Measurements from ENCODE around the gene ING3.
"Not testable (repeated sequence)": the region's sequence is repeated elsewhere in the genome, so short reads cannot be mapped to it uniquely, and the experiment has no call there.

Gene ING3

DNA sequence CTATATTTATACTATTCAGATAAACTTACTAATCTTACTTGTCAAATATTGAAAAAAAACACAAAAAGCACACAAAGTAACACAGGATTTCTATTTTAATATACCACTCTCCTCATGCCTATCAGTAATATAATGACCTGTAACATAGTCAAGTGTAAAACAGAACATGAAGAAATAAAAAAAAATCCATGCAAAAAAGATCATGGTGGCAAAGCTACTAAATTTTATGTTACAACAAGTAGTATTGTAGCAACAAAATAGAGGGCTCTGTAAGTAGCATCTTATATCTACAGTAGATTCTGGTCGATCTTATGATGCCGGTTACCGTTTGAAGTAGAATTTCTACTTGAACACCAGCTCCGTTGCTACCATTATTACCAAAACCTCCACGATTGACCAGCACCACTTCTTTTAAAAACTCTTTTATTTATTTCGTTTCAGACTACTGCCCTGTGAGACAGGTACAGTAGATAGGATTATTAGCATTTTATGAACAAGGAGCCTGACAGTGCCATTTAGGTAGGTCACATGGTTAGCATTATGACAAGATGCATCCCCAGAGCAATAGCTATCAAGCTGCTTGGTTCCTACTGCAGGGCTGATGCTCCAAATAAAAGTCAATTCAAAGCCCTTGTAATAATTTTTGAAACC, 40.0 kb downstream of the ING3 start:
- DNase-seq = no peak

DNA sequence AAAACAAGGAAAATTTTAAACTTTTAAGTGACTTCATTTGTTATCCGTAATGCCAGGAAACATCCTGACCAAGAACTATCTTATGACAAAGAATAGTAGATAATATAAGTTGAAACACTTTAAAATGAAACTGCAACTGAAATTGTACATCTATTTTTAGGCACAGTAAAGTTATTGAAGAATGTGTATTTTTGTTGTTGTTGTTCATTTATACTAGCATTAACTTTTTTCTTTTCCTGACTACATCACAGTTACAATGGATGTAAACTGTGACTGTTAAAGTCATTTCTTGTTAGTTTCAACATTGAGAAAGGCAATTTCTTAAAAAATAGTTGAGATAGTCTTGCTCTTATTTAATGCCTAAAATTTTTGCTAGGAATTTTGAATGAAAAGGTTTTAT, 40.6 kb downstream of the ING3 start:
- no peak for DNase-seq

DNA sequence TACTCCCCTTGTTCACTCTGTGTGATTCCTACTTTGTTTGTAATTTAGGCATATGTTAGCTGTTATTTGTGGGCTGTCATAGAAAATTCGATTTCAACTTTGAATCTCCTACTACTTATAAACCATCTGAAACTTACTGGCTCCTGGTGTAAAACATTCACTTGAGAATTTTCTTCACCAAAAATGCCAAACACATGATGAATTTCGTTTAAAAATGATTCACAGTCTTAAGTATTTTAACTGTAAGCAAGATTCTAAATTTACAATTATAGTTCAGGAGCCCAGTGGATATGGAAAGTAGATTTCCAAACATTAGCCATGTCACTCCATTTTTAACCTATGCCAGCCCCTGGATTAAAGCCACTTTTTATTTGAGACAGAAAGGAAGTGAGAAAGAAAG, 41.0 kb downstream of the ING3 start:
- DNase-seq = no peak

DNA sequence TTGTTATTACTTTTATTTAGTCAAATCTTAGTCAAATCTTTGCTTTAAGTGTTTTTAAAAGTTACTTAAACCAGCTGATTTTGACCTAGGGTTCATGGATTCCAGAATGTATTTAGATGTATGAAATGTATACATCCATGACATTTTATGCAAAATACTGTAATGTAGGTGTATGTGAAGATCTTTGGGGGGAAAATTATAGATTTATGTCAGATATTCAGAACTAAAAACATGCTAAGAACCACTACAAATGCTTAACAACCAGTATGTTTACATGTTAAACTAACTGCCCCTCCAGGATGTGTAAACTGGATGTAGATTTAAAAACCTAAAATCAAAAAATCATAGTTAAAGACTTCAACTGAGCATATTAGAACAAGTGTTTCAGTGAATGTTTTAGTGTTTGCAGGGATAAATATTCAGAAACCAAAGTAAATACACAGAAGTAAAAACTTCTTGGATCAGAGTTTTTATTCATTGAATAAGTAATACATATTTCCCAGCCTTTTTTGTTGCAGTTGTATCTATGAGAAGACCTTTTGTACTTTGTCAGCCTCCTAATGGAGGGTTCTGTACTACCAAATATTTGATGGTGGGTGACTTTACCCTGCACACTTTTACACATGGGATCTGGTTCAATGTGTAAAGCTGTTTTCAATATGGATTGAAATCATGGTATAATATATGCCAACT, 41.8 kb downstream of the ING3 start:
- DNase-seq = no peak

DNA sequence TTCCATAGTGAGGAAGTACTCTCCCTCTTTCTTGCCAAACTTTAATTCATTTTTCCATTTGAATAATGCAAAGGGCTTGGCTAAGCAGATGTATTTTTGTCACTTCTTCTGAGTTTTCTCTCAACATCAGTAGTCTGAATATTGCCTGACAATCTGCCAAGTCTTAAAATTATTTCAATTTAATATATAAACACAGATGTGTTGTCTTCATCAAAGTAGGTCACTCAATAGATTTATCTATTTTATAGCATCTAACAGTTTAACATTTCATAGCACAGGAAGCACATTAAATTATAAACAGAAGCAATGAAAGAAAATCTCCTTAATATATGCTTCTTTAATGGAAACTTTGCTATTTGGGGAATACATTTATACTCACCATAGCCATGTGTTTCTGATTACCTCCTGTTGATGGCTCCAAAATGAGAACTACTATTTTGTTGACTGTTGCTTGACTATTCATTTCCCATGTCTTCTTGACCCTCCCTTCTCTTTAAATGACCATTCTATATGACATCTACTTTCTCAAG, 42.5 kb downstream of the ING3 start:
- no peak for DNase-seq

DNA sequence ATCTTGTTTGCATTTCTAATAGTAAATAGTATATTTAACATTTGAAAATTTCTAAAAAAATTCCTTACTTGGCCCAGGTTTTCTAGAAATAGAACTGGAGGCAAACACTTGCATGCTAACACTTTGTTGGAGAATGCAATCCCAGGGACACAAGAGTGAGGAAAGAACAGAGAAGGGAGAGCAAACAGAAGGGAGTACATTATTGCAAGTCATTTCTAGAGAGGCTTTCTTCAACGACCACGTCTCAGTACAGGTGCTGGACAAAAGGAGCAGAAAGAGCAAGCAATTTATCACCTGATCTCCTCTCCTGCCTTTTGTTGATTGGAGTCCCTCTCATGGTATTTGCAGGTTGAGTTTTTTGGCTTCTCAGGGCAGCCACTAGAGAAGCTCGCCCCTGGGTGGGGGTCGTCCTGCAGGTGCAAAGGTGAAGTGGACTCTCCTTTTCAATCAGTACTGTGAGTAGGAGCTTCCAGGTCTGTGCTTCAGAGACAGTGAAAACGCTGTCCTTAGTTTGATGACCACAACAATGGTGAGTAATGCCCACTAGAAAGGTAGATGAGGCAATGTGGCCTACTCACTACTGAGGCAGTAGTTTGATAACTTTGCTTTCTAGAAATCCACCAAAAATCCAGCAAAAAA, 43.1 kb downstream of the ING3 start:
- DNase-seq = no peak

DNA sequence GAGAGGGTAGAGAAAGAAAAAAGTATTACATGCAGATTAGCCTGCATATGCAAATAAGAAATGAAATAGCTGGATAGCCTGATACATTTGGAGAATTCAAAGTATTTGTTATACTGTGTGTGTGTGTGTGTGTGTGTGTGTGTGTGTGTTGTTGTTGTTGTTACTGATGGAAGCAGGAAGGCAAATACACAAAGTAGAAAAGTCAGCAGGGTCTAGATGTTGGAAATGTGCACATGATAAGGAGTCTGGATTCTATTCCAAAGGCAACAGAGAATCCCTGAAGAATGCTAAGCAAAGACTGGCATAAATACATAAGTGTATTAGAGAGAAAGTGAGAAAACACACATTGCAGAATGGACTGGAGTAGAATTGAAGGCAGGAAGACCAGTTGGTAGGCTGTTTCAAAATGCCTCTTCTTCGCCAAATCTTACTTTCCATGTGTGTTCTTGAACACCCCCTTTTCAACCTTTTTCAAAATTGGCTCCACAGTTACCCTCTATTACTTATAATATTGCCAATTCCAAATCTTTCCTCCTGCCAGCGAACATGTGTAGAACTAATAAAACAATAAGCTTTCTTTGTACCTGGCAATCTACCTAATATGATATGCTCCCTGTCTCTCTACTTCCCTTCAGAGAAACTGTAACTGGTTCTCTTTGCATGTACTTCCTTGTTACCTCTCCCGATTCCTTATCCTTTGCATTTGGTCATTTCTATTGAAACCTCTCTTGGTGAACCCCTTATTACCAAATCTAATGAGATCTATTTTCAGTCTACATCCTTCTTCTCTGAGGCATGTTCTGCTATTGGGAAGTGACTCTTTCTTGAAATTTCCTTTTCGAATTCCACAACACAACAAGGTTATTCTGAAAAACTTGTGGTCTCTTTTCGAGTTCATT, 44.2 kb downstream of the ING3 start:
- no peak for DNase-seq

DNA sequence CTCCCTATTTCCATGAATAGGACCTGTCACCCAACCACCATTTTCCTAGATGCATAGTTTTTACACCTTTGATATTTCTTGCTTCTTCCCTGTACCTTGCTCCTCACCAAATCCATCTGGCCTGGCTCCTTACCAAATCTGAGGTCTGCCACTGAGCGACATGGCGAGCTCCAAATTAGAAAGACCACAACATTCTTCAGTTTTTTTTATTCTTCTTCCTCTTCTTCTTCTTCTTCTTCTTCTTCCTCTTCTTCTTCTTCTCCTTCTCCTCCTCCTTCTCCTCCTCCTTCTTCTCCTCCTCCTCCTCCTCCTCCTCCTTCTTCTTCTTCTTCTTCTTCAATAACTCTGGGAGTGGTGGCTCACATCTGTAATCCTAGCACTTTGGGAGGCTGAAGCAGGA, 45.1 kb downstream of the ING3 start:
- no peak for DNase-seq

DNA sequence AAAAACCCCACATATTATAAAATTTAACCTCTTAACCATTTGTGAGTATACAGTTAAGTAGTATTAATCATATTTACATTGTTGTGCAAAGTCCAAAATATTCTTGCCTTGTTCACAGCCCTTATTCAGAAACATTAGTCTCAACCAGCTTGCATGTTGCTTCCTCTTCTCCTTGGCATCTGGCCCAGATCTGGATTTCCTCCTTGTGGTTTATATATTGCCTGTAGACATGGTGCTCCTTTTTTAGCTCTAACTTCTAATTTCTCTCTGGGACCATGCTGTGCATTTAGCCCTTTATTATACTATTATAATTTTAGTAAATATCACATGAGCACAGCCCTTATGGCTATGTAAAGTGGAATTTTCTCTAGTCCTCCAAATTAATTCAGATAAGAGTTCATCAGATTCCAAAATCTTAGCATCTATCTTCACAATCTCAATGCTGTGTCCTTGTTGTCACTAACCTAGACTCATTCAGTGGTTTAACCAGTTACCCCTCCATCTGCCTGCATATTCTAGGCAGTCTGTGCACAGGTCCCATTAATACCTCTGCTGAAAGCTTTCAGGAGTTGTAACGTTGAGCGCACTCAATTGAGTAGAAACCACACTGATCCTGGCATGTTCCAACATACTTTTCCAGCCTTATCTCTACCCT, 45.9 kb downstream of the ING3 start:
- DNase-seq = no peak

DNA sequence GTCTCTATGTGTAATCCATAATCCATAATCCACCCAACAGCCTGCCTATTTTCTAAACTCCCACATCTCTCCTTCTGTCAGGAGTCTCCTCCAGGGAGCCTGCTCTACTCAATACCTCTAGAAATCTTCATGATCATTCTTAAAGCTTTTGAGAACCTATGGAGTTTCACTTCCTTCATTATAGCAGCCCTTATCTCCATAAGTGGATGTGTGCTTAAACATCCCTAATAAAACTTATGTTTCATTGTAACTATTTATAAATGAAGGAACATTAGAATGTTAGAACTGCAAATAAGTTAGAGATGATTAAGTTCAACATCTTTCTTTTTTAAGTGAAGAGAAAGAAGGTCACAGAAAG, 46.4 kb downstream of the ING3 start:
- no peak for DNase-seq

DNA sequence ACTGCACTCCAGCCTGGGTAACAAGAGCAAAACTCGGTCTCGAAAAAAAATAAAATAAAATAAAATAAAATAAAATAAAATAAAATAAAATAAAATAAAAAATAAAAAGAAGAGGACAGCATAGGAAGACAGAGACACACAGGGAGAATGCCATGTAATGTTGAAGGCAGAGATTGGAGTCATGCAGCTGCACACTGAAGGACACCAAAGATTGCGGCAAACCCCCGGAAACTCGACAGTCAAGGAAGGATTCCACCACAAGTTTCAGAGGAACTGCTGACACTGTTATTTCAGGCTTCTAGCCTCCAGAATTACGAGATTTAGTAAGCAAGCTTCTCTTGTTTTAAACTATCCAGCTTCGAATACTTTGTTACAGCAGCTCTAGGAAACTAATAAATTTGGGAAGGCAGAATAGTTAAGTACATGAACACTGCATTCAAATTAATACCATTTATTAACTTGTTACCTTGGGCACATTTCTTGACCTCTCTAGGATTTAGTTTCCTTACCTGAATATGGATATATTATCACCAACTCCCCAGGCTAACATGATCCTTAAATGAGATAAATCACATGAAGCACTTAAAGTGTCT, 47.4 kb downstream of the ING3 start:
- DNase-seq = no peak

DNA sequence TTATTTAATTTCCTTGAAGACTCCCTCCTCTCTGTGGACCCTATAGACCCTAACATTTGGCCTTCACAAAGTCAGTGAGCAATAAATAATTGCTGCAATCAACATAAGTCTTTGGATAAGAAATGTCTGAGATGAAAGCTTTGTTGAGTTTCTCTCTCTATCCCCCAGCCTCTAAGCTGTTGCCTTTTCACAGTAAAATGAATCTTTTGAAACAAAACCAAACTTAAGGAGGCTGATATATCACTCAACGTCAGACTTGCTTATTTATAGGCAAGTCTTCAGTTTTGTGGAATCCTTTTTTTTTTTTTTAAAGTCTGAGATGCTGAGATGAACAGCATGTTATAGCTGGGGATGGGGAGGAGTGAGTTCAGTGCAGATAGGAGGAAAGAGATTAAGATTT, 47.9 kb downstream of the ING3 start:
- no peak for DNase-seq

DNA sequence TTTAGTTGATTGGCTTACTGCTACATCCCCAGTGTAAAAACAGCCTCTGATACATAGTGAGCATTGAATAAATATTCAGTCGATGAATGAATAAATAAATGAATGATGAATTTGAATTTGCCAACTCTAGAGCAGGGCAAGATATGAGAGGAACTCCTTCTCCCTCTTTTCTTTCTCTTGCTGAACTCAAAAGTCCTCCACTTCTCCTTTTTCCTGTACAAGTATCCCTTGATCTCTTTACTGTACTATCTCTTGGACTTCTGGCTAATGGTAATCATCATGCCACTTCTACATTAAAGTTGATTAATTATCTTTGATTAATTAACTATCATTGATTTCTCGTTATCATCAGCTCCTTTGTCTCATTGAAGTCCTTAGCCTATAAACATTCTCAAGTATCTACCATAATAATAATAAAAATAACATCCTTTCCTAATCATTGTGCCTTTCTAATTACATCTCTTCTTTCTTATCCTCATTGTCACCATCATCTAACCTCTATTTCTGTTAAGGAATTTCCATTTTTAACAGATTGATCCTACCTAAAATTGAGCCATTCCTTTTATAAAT, 48.5 kb downstream of the ING3 start:
- DNase-seq = no peak

DNA sequence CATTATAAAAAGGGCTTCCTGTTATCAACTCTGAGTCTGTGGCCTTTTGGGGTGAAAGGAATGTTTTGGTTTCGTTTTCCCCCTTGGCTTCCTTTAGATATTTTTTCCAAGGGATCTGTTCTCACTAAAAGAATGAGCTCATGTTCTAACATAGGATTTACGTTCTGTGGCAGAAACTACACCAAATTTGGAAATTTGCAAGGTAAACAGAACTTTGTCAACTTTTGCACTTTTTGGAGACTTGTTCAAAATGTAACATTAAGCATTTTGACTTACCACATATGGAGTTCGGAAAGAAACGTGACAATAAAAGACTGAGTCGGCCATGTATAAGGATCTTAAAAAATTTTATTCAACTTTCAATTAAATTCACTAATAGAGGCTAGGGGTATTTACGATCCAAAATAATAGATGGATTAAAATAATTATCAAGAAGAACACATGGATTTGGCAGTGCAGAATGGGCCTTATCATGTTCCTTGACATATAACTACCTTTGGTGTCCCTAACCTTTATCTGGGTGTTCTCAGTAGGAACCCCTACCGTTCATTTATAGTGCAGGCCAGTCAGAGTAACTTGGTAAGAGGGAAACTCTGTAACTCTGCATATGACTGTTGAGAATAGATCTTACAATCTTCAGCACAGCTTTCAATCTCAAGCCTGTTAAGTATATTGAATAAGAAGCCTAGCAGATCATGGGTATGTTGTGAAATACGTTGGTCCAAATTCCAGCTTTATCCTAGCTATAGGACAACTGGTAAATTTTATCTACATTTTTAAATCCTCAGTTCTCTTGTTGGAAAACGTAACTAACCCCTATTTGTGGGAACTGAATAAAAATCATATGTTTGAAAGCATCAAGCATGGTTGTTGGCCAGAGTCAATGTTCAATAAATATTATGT, 49.8 kb downstream of the ING3 start:
- DNase-seq = no peak

DNA sequence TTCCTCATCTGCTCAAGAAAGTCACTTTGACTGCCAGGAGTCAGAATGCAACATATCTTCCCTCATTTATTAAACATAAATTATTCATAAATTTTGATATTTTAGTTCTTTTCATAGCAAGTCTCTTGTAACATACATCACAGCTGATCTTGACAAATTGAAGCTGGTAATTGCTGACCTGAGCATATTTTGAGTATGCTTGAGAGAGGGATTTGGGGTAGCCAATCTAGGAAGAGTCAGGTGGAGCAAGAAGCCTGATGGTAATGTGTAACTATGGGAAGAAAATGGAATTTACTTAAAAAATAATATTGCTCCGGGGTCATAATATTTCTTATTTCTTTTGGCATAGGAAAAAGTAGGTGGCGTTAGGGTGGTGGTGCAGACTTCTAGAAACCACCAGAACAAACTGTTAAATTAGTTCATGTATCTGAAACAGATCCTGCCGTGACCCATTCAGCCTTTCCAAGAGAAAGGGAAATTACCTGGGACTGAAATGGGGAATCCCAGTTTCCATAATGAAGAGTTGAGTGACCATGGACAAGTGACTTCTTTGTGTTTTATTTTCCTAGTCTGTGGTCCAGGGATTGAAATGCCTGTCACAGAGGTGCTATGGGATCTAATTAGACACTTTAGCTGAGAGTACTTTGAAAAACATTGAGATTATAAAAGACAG, 50.8 kb downstream of the ING3 start:
- no peak for DNase-seq

DNA sequence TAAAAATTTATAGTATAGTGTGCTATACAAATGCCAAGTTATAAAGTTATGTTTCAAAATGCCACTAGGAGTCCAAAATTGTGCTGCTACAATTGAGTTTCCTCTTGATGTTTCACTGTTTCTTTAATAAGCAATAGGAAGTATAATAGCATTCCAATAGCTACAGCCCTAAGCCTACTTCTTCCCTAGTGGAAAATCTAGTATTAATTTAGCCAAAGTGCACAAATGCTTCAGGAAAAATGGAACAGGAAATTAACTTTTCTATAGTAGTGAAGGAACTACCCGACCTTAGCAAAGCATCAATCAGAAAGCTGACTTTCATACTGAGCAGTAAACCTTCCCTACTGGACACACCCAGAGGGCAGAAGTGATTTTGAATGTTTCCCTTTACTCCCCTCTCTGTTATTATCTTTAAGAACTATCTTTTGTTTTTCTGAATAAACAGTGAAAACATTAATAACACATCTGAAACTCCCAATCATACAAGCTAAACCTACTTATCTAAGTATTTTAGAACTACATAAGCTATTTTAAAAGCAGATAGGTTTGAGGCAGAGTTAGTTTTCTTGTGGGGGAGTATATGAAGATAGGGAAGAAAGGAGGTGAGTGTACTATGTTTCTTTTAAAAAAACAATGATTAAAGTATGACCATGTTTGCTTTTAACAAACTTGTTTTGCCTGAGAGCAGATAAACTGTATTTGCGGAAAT, 51.6 kb downstream of the ING3 start:
- DNase-seq = no peak

DNA sequence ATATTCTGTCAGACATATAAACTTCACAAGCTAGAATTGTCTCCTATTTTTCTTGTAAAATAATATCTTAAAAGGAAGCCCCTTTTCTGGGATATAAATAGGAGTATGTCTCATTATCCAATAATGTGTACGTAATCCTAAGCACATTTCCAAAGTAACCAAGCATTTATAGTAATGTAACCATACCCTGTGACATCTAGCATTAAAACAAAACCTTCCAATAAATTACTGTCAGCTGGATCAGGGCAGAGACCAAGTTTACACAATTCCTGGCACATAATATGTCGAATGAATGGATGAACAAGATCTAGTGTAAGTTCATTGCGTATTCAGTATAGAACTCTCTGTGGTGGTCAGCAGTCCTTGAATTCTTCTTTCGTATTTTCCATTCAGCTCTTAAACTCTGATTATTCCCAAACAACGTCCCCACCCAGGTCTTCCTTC, 52.2 kb downstream of the ING3 start:
- DNase-seq = no peak

DNA sequence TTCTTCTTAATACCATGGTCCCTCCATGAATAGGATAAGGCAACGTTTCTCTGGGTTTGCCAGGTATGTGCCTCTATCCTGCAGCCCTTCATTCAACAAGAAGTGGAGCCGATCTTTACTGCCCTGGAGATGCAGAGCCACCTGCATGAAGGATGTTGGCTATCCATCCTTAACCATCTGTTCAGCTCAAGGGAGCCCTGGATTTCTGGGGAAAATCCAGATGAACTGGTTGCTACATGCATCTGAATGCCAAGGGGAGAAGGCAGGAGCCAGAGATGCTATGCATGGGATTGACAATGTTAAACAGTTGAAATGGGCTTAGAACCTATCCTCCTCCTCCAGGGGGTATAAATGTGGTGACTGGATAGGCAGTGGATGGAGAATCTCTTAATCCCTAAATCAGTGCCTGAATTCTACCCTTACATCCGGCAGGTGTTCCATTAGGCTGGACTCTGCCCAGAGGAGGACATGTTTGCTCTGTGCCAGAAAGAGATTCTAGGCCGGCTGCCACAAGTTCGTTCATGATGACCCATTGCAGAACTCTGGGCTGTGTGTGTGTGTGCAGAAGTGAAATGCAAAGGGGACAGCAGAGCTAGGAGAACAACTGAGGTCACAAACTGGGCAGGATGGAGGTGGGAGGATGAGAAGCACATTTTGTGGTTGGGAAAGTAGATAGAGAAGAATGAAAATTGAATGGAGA, 53.6 kb downstream of the ING3 start:
- no peak for DNase-seq

DNA sequence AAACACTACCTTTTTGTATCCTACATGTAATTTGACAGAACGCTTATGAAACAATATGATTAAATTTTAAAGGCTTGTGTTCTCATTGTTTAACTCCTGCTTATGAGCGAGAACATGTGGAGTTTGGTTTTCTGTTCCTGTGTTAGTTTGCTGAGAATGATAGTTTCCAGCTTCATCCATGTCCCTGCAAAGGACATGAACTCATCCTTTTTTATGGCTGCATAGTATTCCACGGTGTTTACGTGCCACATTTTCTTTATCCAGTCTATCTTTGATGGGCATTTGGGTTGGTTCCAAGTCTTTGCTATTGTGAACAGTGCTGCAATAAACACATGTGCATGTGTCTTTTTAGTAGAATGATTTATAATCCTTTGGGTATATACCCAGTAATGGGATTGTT, 54.5 kb downstream of the ING3 start:
- DNase-seq = not testable (repeated sequence)

All from DMS79 (cell line).